IPS-15b (cell line): ENCODE data around the gene AQP9.

Source experiments
- H3K27me3 ChIP-seq: one replicate; pipeline ENCODE4 v1.6.1; 2013; ENCODE audit warnings: low read length; ENCODE audit not compliant: control insufficient read depth, insufficient read depth
- H3K36me3 ChIP-seq: one replicate; pipeline ENCODE4 v1.6.1; 2013; ENCODE audit warnings: low read length; ENCODE audit not compliant: control insufficient read depth, insufficient read depth
- H3K4me1 ChIP-seq: one replicate; pipeline ENCODE4 v1.6.1; 2013; ENCODE audit warnings: mild to moderate bottlenecking, low read length; ENCODE audit not compliant: control insufficient read depth, insufficient read depth
- H3K4me3 ChIP-seq: one replicate; pipeline ENCODE4 v1.5.1; 2013; ENCODE audit warnings: low read depth, low read length
- H3K9ac ChIP-seq: one replicate; pipeline ENCODE4 v1.6.1; 2013; ENCODE audit warnings: low read depth, mild to moderate bottlenecking, low read length
- H3K9me3 ChIP-seq: one replicate; pipeline ENCODE4 v1.6.1; 2013; ENCODE audit warnings: mild to moderate bottlenecking, low read length; ENCODE audit not compliant: control insufficient read depth, insufficient read depth

Gene AQP9

DNA sequence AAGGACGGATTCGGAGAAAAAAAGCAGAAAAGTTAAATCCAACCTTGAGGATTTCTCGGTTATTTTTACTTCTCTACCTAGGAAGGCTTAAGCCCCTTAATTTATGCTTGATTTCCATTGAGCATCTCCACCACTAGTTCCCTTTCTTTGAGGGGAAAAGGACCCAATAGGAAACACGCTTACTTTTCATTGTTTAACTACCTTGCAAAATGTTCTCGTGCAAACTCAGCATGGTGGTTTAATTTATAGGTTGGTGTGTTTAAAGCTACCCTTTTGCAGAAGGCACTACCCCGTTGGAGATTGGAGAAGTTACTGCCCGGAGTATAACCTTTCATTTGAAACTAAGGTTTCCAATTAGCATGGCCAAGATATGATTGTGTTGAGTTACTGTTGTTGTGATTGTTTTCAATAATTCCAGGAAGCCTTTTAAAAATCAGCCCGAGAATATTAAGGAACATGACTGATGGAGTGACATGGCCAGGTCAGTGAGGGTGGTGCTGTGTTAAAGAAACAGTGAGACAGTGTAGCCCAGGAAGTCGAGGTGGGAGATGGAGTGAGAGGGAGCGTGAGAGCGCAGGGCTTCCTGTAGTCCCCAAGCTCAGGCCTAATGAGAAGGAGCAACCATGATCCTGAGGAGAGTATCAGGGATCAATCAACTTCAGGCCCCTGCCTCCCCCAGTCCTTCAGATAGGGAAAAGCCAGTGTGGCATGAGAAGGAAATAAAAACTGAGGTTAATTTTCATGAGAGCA lies 76.6 kb downstream of the AQP9 start:
- no peaks in the 10 kb centered on the region for H3K9me3 ChIP-seq
- no peak overlapping the region for H3K9ac ChIP-seq
- no peaks in the 10 kb centered on the region for H3K4me1 ChIP-seq
- H3K27me3 ChIP-seq, result no peaks in the 10 kb centered on the region
- no peaks in the 10 kb centered on the region for H3K36me3 ChIP-seq
- H3K4me3 ChIP-seq, result no peak overlapping the region

DNA sequence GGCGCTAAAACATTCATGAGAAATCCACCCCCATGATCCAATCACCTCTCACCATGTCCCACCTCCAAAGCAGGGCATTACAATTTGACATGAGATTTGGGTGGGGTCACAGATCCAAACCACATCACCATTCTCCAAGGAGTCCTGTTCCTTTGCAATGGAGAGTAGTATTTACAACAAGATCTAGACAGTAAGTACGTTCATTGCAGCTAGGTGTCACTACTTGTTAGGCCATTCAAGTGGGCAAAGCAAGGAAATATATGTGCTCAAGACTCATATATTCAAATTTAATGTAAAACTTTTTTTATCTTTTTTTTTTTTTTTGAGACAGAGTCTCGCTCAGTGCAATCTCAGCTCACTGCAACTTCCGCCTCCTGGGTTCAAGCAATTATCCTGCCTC lies 79.3 kb downstream of the AQP9 start:
- H3K4me3 ChIP-seq, result no peak overlapping the region
- no peaks in the 10 kb centered on the region for H3K36me3 ChIP-seq
- H3K9me3 ChIP-seq, result no peaks in the 10 kb centered on the region
- H3K4me1 ChIP-seq, result no peaks in the 10 kb centered on the region
- no peak overlapping the region for H3K9ac ChIP-seq
- no peaks in the 10 kb centered on the region for H3K27me3 ChIP-seq

DNA sequence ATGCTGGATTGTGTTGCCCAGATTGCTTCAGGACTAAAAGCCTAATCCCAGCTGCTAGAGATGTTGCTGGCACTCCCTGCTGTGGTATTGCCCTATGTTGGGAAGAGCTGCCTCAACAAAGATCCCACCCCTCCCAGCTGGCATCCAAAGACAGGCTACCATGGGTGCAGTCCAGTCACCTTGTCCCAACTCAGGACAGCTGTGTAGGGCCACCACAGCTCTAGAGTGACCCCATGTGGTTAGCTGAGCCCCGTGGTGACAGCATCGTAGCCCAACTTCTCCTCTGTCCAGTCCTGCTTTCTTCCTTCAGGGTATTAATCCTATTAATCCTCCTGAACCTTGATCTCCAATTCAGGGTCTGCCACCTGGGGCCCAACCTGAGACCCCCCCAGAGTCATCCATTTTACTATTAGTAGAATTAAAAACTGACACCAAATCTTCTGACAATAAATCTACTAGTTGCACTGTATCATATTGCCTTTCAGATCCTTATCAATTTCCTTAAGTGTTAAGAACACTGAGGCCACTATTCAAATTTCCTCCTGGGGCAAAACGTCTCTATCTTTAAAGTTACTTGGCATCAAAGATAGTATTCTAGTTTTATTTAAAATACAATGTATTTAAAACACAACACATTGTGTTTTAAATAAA lies 83.5 kb downstream of the AQP9 start:
- H3K4me1 ChIP-seq, result no peaks in the 10 kb centered on the region
- no peak overlapping the region for H3K9ac ChIP-seq
- no peaks in the 10 kb centered on the region for H3K27me3 ChIP-seq
- H3K36me3 ChIP-seq, result no peaks in the 10 kb centered on the region
- no peak overlapping the region for H3K4me3 ChIP-seq
- H3K9me3 ChIP-seq, result no peaks in the 10 kb centered on the region

DNA sequence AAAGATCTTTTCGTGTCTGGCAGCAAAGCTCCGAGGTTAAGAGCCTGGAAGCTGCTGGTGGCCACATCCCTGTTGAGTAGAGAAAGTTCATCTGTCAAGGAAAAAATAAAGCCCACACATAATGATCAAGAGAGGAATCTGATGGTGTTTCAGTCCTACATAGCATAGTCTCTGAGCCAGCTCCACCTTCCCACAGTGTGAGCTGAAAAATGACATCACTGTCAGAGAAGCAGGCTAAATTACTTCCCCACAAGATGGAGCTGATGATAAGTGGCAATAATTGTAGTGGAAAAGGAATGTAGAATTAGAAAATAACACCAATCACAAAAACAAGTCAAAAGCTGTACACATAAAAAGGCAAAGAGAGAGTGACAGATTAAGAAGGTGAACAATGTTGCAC lies 84.5 kb downstream of the AQP9 start:
- Histone ChIP-seq H3K9me3 (no peaks in the 10 kb centered on the region), H3K36me3 (no peaks in the 10 kb centered on the region), H3K9ac (no peak overlapping the region), H3K4me3 (no peak overlapping the region), H3K4me1 (no peaks in the 10 kb centered on the region), H3K27me3 (no peaks in the 10 kb centered on the region)

DNA sequence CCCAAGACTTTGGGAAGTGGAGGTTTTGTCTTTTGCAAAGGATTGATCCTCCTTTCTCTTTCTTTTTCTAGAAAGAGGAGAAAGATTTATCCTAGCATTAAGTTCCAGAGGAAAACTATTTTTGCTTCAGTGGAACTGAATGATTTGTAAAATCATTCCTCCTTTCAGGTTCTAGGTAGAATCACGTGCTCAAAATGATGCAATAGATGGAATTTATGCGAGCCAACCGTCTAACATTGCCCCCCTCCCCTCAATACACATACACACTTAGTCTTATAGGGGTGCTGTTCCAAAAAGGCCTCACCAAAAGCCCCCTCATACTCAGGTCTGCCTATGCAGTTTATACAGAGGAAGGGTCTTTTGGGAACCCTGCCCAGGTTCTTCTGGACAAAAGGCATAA lies 85.3 kb downstream of the AQP9 start:
- H3K9me3 ChIP-seq, result no peaks in the 10 kb centered on the region
- peaks cover 4% of the 10 kb centered on the region for H3K27me3 ChIP-seq
- peaks cover 6% of the 10 kb centered on the region for H3K4me1 ChIP-seq
- no peak overlapping the region for H3K9ac ChIP-seq
- H3K36me3 ChIP-seq, result no peaks in the 10 kb centered on the region
- H3K4me3 ChIP-seq, result no peak overlapping the region

DNA sequence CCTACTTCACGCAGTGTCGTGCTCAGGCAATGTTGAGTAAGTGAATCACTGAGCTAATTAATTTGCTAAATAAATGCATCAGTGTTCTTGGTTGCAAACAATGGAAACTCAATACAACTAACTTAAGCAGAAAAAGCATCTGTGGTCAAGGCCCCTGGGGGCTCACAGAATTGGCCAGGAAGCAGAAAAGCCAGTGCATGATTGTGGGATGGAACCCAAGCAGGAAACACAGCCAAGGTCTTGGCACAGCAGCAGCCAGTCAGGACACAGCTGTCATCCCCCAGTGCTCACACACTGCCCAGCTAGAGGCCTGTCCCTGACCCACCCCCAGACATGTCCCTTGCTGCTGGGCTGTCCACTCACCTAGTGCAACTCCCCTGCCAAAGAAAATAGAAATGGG lies 85.9 kb downstream of the AQP9 start:
- no peaks in the 10 kb centered on the region for H3K36me3 ChIP-seq
- H3K9me3 ChIP-seq, result no peaks in the 10 kb centered on the region
- H3K4me3 ChIP-seq, result no peak overlapping the region
- peaks cover 6% of the 10 kb centered on the region for H3K27me3 ChIP-seq
- peaks cover 10% of the 10 kb centered on the region for H3K4me1 ChIP-seq
- H3K9ac ChIP-seq, result no peak overlapping the region

DNA sequence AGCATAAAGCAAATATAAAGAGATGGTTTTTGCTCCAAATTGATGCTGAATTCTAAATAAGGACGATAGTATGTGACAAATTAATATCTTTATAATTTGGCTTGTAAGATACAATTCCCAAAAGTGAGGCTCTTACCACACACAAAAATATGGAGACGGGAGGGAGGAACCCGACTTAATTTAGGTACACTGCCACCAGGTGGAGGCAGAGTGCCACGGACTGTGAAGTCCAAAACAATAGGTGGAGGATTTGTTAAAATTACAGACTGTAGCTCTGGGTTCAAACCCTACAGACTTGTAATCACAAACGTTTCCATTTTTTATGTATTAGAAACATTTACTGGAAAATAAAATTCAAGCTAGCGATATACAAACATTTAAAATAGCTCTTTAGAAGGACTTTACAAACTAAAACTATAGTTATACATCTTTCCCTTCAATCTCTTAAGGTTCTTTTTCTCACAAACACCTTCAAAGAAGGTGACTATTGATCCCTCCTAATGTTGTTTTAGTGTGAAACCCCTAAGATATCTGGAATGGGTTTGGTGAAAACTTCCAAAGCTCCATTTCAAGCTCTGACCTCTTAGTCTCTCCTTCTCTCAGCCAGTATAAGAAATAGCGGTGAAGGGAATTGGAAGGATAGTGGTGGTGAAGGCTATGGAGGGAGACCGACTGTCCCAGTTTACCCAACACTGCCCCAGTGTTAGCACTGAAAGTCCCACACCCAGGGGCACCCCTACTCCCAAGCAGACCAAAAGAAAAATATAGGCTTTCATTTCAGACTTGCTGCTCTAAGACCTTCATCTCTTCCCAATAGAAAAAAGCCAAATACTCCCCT lies 89.7 kb downstream of the AQP9 start:
- Histone ChIP-seq H3K36me3 (no peaks in the 10 kb centered on the region), H3K4me1 (peaks cover 22% of the 10 kb centered on the region), H3K9ac (no peak overlapping the region), H3K27me3 (peaks cover 13% of the 10 kb centered on the region), H3K4me3 (no peak overlapping the region), H3K9me3 (no peaks in the 10 kb centered on the region)

DNA sequence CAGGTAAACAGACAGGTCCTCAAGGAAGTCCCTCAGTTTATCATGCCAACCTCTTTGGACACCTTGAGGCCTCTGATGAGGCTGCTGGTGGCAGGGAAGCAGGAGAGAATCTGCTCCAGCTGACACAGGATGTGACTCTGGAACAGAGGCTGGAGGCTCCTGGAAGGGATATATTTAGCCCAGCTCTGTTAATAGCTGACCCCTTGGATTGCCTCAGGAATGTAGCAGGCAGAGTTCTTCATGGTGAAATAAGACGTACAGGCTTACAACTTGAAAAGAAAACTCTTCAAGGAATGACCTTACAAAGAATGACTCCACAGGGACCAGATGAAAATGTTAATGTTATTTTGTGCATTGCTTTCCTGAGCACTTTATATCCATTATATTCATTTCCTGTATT lies 90.5 kb downstream of the AQP9 start:
- H3K9me3 ChIP-seq, result no peaks in the 10 kb centered on the region
- no peaks in the 10 kb centered on the region for H3K36me3 ChIP-seq
- H3K9ac ChIP-seq, result no peak overlapping the region
- H3K4me1 ChIP-seq, result peaks cover 22% of the 10 kb centered on the region
- no peak overlapping the region for H3K4me3 ChIP-seq
- peaks cover 13% of the 10 kb centered on the region for H3K27me3 ChIP-seq

DNA sequence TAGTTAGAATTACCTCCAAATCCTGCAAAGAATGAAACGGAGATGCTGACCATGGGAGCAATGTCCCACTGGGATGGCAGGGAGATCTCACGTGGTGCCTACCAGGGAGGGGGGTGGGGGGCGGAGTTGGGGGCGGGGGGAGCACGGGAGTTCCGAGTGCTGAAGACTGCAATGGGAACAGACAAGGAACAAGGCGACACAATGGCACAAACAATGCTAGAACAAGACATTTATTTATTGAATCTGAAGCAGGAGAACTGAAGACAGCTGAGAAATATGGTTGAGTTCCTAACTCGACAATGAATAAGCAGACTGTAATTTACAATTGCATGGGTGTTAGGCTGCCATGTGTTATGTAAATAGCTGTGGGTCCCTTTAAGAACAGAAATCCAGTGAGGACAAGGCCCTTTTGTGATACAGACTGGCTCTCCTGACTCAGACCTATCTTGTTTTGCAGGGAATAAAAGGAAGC lies 91.2 kb downstream of the AQP9 start:
- Histone ChIP-seq H3K36me3 (no peaks in the 10 kb centered on the region), H3K4me3 (no peak overlapping the region), H3K27me3 (peaks cover 13% of the 10 kb centered on the region)

DNA sequence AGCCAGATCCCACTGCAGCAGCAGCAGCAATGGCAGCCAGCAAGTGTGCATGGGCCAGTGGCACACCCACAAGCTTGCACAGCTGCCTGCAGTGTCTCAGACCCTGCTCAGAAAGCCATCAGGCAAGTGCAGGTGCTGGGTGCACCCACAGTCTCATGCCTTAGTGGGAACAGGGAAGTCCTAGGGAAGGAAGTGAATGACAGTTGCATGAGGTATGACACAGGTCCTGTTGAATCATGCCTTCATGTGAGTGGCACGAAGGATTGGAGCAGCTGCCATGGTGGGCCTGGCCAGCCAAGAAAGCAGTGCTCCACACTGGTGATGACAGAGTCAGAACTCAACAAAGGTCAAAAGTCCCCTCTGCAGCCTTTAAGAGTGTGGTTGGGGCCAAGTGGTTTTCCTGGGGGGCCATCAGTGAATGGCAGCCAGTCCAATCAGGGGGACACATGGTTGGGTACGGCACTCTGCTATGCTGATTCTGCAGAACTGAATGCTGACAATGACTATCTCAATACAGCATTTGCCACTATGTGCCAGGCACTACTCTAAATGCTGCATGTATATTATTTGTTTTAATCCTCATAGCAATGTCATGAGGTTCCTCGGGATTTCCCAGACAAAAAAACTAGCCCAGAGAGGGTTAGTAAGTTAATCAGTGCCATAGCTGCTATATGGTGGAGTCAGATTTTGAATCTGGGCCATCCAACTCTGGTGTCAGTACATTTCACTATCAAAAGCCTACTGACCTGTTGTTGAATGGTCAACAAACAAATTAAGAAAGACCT lies 94.3 kb downstream of the AQP9 start:
- no peak overlapping the region for H3K9ac ChIP-seq
- H3K4me1 ChIP-seq, result peaks cover 22% of the 10 kb centered on the region
- H3K4me3 ChIP-seq, result no peak overlapping the region
- peaks cover 13% of the 10 kb centered on the region for H3K27me3 ChIP-seq
- H3K9me3 ChIP-seq, result no peaks in the 10 kb centered on the region
- no peaks in the 10 kb centered on the region for H3K36me3 ChIP-seq

More for the DNA sequence above, 91.2 kb downstream of the AQP9 start:
- H3K9me3 ChIP-seq, result no peaks in the 10 kb centered on the region
- H3K4me1 ChIP-seq, result peaks cover 22% of the 10 kb centered on the region
- no peak overlapping the region for H3K9ac ChIP-seq

DNA sequence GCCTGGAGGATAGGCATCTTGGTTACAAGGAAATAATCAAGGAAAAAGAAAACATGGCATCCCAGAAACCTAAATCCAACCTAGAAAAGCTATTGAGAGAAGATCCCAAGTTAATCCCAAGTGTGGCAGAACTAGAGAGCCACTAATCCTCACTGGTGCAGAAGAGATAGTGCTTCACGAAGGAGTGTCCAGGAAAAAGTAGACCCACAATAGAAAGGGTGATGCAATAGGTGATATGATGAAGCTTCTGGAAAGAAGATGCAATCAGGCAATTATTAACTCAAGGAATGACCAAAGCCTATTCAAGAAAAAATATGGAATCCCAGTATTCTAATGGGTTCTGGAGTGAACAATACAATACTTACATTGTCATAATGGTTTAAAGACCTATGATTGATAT lies 95.2 kb downstream of the AQP9 start:
- H3K4me3 ChIP-seq, result no peak overlapping the region
- peaks cover 10% of the 10 kb centered on the region for H3K27me3 ChIP-seq
- H3K4me1 ChIP-seq, result peaks cover 17% of the 10 kb centered on the region

More for the DNA sequence above, 95.2 kb downstream of the AQP9 start:
- Histone ChIP-seq H3K36me3 (no peaks in the 10 kb centered on the region), H3K9ac (no peak overlapping the region), H3K9me3 (no peaks in the 10 kb centered on the region)
